Lower lobe of right lung (tissue), 2 donors: ENCODE measurements around the gene HOXA6. TPM values are rescaled to one million over a fixed set of nuclear protein-coding genes. Genes with fewer than 3 reads are reported as not detected.

Experiments
- ATAC-seq, 2 donors: fragments of 200-7000 bp; cut with Tn5 transposase; one replicate each; pipeline ENCODE4 v1.9.1; 2020 to 2022; ENCODE audit warnings: mild to moderate bottlenecking in 2 of 2, moderate library complexity in 2 of 2
- DNase-seq: peaks from one replicate; pipeline ENCODE4 v3.0.0-alpha.2; 2020
- H3K27ac ChIP-seq: fragments of 200-600 bp; one replicate; pipeline ENCODE4 v1.8.0; 2022
- H3K27me3 ChIP-seq: fragments of 200-600 bp; one replicate; pipeline ENCODE4 v1.8.0; 2022; ENCODE audit warnings: low read depth
- H3K36me3 ChIP-seq: fragments of 200-600 bp; one replicate; pipeline ENCODE4 v1.8.0; 2022; ENCODE audit warnings: mild to moderate bottlenecking
- H3K4me1 ChIP-seq: fragments of 200-600 bp; one replicate; pipeline ENCODE4 v1.8.0; 2022
- H3K4me3 ChIP-seq: fragments of 200-600 bp; one replicate; pipeline ENCODE4 v1.8.0; 2022; ENCODE audit warnings: mild to moderate bottlenecking
- H3K9me3 ChIP-seq: fragments of 200-600 bp; one replicate; pipeline ENCODE4 v1.8.0; 2022
- CTCF ChIP-seq: fragments of 200-600 bp; IDR thresholded peaks from one replicate; pipeline ENCODE4 v1.8.0; 2022; ENCODE audit warnings: antibody characterized with exemption, mild to moderate bottlenecking
- intact Hi-C: fragments of 100-400 bp; cut with DNase I; formaldehyde crosslinking; loops from one replicate; pipeline ENCODE4 v1.11.0; 2022
- long read RNA-seq: library from polyadenylated mRNA; unstranded; transcript quantifications from one replicate; pipeline ENCODE4 v2.0.0, GENCODE V29; 2021
- total RNA-seq: library from RNA; stranded (reverse); fragmentation: NEBNext Ultra II Directional; extraction: Animal tissue kit (Norgen Biotek cat#: 25700); gene quantifications from one replicate; pipeline ENCODE4 v1.2.1, GENCODE V29; 2021
- donor health status: DM: no; HTN: yes; CAD: no; lungs with severe emphysema.

HOXA6 gene
- 4.6 TPM for total RNA-seq
- long read RNA-seq, partial matches to known transcripts: 0 of 1 reads
- long read RNA-seq, other reads (novel, unspliced or antisense): 1 of 1 reads

GRCh38 chr7:27147199-27148030 lies at the start of gene HOXA6:
Gene HOXA6, minus strand, starts transcription at chr7:27147774. Its CDS starts 25 bp downstream, at chr7:27147749.
- TF ChIP-seq CTCF: no peak
- H3K4me1 ChIP-seq: peaks cover 45% of the 10 kb centered on the region

GRCh38 chr7:27196287-27196767 lies 48.8 kb upstream of the HOXA6 start:
- peak; percentile 87 for DNase-seq
- Histone ChIP-seq H3K36me3 (no peaks in the 10 kb centered on the region), H3K4me3 (no peak overlapping the region), H3K4me1 (peaks cover 46% of the 10 kb centered on the region), H3K27me3 (peaks cover 94% of the 10 kb centered on the region), H3K27ac (no peak overlapping the region), H3K9me3 (no peaks in the 10 kb centered on the region)
- TF ChIP-seq CTCF: peak; percentile 80
- intact Hi-C loops: loop anchor here (10.0 kb wide), 1 partner anchor 888 kb away; no protein-coding TSS in a partner anchor
- peak in 1 of 2 donors; percentile 59 for ATAC-seq

More at GRCh38 chr7:27147199-27148030, at the start of gene HOXA6:
- no peaks in the 10 kb centered on the region for H3K36me3 ChIP-seq
- peaks cover 82% of the 10 kb centered on the region for H3K27me3 ChIP-seq
- peak; percentile 49 for DNase-seq
- ATAC-seq: no peak
- H3K9me3 ChIP-seq: no peaks in the 10 kb centered on the region
- peak within 1 kb of the TSS; percentile 60 for H3K4me3 ChIP-seq
- H3K27ac ChIP-seq: peak within 1 kb of the TSS; percentile 89
- intact Hi-C loops: no loop called here

- intact Hi-C loops: loop anchor here (10.0 kb wide), 1 partner anchor 890 kb away; no protein-coding TSS in a partner anchor
- Histone ChIP-seq H3K27me3 (peaks cover 96% of the 10 kb centered on the region), H3K4me3 (no peak overlapping the region), H3K4me1 (peaks cover 34% of the 10 kb centered on the region), H3K36me3 (no peaks in the 10 kb centered on the region), H3K27ac (no peak overlapping the region), H3K9me3 (no peaks in the 10 kb centered on the region)
- DNase-seq (no peak), ATAC-seq (no peak)
- TF ChIP-seq CTCF: no peak
Measured at GRCh38 chr7:27194686-27195379, 47.3 kb upstream of the HOXA6 start.

GRCh38 chr7:27194002-27194352 lies 46.4 kb upstream of the HOXA6 start:
- intact Hi-C loops: loop anchor here (10.0 kb wide), 1 partner anchor 891 kb away; no protein-coding TSS in a partner anchor
- TF ChIP-seq CTCF: no peak
- no peaks in the 10 kb centered on the region for H3K36me3 ChIP-seq
- peaks cover 100% of the 10 kb centered on the region for H3K27me3 ChIP-seq
- H3K27ac ChIP-seq: no peak overlapping the region
- no peaks in the 10 kb centered on the region for H3K9me3 ChIP-seq
- ATAC-seq: no peak
- no peak for DNase-seq
- peaks cover 35% of the 10 kb centered on the region for H3K4me1 ChIP-seq
- no peak overlapping the region for H3K4me3 ChIP-seq

GRCh38 chr7:27193335-27194001 lies 45.9 kb upstream of the HOXA6 start:
- DNase-seq: no peak
- intact Hi-C loops: loop anchor here (10.0 kb wide), 1 partner anchor 891 kb away; no protein-coding TSS in a partner anchor

More at GRCh38 chr7:27193335-27194001, 45.9 kb upstream of the HOXA6 start:
- Histone ChIP-seq H3K36me3 (no peaks in the 10 kb centered on the region), H3K9me3 (no peaks in the 10 kb centered on the region), H3K27ac (no peak overlapping the region), H3K4me3 (peak overlapping the region; percentile 46), H3K27me3 (peaks cover 100% of the 10 kb centered on the region), H3K4me1 (peaks cover 36% of the 10 kb centered on the region)
- TF ChIP-seq CTCF: no peak
- ATAC-seq: no peak
